ENCODE results near the gene SLC8B1.

- TF ChIP-seq EZH2phosphoT487 (IDR thresholded peaks at IDR 0.05; ENCODE audit: low read depth) (no peak), CTCF (IDR thresholded peaks at IDR 0.05; ENCODE audit: low read depth, low read length) (no peak)
These were observed 84.9 kb downstream of the SLC8B1 start for GRCh38 chr12:113250045-113250444.
